Stimulated activated CD8-positive, alpha-beta memory T cell treated with anti-CD3 and anti-CD28 coated beads, Interleukin-15, amount 100 ng/mL, for 1 hour (primary cell): ENCODE results near the gene PRKCA.

Experiments
- DNase-seq: peaks from one replicate; pipeline ENCODE4 v3.0.0-alpha.2; 2020; ENCODE audit warnings: low read depth

PRKCA gene

GRCh38 chr17:66518677-66519076 lies 216.3 kb downstream of the PRKCA start:
- no peak for DNase-seq

GRCh38 chr17:66519154-66519553 lies 216.7 kb downstream of the PRKCA start:
- DNase-seq, result no peak

GRCh38 chr17:66520999-66521398 lies 218.6 kb downstream of the PRKCA start:
- DNase-seq, result no peak

GRCh38 chr17:66522591-66523272 lies 220.3 kb downstream of the PRKCA start:
- no peak for DNase-seq

- no peak for DNase-seq
Observed at GRCh38 chr17:66523378-66524200, 221.2 kb downstream of the PRKCA start.

GRCh38 chr17:66524877-66525276 lies 222.5 kb downstream of the PRKCA start:
- DNase-seq, result no peak

GRCh38 chr17:66525338-66525737 lies 222.9 kb downstream of the PRKCA start:
- no peak for DNase-seq

- no peak for DNase-seq
Observed at GRCh38 chr17:66526827-66527226, 224.4 kb downstream of the PRKCA start.

- no peak for DNase-seq
Observed at GRCh38 chr17:66527335-66527734, 224.9 kb downstream of the PRKCA start.

GRCh38 chr17:66531851-66532295 lies 229.5 kb downstream of the PRKCA start:
- no peak for DNase-seq

GRCh38 chr17:66533572-66533971 lies 231.2 kb downstream of the PRKCA start:
- DNase-seq, result no peak

GRCh38 chr17:66533986-66534385 lies 231.6 kb downstream of the PRKCA start:
- no peak for DNase-seq

- no peak for DNase-seq
Observed at GRCh38 chr17:66535611-66536010, 233.2 kb downstream of the PRKCA start.

- no peak for DNase-seq
Observed at GRCh38 chr17:66537502-66537901, 235.1 kb downstream of the PRKCA start.

- DNase-seq, result no peak
Observed at GRCh38 chr17:66538776-66539175, 236.4 kb downstream of the PRKCA start.

- no peak for DNase-seq
Observed at GRCh38 chr17:66540131-66540781, 237.8 kb downstream of the PRKCA start.

GRCh38 chr17:66541461-66542128 lies 239.2 kb downstream of the PRKCA start:
- DNase-seq, result no peak

GRCh38 chr17:66542129-66542966 lies 239.9 kb downstream of the PRKCA start:
- DNase-seq, result no peak

- DNase-seq, result no peak
Observed at GRCh38 chr17:66542967-66543520, 240.6 kb downstream of the PRKCA start.

- DNase-seq, result no peak
Observed at GRCh38 chr17:66543526-66543925, 241.1 kb downstream of the PRKCA start.

GRCh38 chr17:66545918-66546317 lies 243.5 kb downstream of the PRKCA start:
- no peak for DNase-seq
